GM21367 (cell line): Measurements from ENCODE around the gene CMIP.
"Not testable (repeated sequence)": the region's sequence is repeated elsewhere in the genome, so short reads cannot be mapped to it uniquely, and the experiment has no call there.

Source experiments
- ATAC-seq: cut with Tn5 transposase; IDR thresholded peaks from one replicate; pipeline ENCODE4 v1.9.1; 2021; ENCODE audit not compliant: unreplicated experiment

Gene CMIP

DNA sequence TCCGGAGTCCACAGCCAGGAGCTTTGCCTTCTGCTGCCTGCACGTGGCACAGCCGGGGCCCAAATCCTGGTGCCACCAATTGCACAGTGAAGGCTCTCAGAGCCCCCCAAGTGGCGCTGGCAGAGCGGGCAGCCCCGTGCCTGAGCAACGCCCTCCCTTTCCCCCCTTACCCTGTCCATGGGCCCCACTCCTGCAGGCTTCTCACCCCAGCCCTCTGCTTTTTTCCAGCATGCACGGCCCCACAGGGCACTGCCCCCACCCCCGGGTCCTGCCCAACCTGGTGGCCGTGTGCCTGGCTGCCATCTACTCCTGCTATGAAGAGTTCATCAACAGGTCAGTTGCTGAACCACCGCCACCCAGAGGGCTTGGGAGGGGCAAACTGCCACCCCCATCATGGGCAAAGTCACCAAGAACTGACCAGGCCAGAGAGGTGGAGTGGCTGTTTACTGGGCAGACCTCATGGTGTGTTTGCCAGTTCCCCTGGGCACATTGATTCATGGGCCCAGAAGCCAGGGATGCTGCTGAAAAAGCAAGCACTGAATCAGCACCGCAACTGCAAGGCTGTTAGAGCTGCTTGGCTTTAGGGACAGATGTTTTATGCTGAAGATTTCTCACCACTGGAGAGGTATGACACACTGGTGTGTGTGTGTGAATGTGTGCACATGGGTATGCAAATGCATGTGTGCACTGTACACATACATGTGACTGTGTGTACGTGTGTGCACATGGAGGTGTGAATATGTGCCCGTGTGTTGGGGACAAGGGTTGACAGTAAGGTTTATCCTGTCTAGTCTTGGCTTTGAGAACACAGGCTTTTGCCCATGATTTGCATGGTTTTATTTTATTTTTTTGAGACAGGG, 227.4 kb downstream of the CMIP start:
- no peak for ATAC-seq

DNA sequence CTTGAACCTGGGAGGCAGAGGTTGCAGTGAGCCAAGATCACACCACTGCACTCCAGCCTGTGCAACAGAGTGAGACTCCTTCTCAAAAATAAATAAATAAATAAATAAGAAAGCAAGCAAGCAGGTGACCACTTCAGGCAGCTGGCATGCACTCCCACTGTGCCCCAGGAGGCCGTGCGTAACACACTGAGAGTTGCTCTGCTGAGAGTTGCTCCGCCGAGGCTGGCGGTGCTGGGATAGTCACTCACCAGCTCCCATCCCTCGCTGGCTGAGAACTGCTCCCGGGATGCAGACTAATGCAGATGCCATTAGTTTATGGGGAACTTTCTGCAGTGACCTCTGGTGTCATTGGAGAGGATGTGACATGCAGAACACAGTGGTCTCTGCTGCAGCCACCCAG, 228.8 kb downstream of the CMIP start:
- ATAC-seq: no peak

DNA sequence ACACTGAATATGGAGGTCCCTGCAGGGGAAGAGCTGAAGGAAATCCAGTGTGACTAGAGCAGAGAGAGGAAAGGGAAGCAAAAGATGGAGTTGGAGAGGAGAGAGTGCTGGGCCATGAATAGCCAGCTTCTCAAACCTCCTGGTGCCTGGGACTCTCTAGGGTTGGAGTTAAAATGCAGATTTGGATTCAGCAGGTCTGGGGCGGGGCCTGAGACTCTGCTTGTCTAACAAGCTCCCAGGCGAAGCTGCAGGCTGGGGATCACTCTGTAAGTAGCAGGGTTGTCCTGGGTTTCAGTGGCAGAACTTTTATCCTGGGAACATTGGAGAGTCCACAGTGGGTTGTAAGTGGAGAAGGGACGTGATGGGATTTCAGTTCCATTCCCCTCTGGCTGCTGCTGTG, 231.1 kb downstream of the CMIP start:
- no peak for ATAC-seq

DNA sequence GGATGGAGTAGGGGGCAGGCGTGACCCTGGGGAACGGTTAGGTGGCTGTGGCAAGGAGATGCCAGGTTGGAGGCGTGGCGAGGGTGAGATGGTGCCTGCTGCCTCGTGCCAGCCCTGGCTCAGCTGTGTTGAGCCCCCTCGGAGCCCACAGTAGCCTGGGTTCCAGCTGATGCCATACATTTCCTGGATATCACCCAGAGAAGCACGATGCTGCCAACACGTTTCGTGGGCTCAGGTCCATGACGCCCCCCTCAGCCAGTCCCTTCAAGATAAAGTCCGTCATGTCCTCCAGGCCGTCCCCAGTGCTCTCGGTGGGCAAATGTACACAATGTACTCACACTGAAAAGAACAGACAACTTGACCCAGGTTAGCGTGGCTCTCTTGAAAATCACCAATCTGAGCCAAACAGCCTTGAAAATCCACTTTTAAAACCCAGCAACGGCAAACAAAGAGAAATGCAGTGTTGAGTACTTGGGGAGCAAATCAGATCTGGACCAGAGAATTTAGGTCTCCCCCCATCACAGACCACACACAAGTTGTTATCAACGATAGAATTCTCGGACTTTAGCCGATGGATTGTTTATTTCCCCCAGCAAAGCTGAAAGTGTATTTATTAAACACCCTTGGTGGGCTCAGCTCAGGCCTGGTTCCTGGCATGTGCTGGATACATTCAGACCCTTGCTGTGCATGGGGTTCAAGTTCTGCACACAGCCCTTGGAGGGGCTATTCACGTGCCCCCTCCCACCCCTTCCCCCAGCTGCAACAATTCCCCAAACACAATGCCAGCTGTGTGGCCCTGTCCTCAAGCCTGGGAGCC, 231.7 kb downstream of the CMIP start:
- ATAC-seq: no peak

DNA sequence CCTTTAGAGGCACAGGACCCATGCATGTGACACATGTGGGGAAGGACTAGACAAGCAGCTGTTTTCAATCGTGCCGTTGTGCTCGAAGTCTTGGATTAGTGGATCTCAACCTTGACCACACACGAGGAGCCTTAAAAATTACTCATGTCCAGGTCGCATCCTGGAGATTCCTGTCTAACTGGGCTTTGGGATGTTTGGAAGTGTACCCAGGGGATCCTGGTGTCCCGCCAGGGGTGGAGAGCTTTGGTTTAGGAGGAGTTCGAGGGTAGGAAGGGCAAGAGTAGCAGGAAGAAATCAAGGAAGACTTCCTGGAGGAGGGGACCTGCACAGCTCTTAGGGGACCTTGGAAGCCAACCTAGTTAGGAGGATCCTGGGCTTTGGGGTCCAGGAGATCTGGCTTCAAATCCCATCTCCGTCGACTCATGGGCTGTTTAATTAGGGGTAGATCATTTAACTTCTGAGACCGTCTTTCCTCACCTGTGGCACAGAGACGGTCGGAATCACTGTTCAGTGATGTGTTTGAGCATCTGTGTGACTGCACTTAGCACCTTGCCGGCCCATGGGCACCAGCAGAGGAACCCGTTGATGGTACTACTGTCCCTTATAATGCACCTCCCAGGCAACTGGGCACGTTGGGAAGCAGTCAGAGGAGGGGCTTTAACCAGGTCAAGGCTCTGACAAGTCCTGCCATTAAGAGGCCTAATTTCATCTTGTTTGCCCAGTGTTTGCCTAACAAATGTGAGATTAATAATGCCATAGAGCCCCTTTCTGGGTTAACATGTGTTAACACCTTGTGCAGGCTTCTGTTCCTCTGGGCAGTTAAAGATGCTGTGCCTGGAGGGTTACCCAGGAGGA, 232.5 kb downstream of the CMIP start:
- ATAC-seq: no peak

DNA sequence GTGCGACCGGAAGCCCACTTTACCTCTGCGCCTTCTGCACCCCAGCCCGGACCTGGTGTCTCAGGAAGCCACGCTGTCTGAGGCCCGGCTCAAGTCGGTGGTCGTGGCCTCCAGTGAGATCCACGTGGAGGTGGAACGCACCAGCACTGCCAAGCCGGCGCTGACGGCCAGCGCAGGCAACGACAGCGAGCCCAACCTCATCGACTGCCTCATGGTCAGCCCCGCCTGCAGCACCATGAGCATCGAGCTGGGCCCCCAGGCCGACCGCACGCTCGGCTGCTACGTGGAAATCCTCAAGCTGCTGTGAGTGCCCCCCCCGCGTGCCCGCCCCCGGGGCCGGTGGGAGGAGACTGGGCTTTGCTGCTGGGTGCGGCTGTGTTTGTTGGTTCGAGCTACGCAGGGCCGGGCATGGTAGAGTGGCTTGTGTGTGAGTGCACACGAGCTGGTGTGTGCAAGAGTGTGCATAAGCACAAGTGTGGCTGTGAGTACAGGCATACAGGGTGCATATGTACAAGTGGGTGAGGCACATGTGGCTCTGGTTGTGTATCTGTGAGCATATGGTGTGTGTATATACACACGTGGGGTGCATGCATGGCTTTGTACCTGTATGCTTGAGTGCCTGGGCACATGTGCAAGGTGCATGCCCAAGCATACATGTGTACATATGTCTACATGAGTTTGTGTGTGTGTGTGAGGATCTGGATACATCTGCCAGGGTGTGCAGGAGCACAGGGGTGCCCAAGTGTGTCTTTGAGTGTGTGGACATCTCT, 233.9 kb downstream of the CMIP start:
- ATAC-seq: no peak

DNA sequence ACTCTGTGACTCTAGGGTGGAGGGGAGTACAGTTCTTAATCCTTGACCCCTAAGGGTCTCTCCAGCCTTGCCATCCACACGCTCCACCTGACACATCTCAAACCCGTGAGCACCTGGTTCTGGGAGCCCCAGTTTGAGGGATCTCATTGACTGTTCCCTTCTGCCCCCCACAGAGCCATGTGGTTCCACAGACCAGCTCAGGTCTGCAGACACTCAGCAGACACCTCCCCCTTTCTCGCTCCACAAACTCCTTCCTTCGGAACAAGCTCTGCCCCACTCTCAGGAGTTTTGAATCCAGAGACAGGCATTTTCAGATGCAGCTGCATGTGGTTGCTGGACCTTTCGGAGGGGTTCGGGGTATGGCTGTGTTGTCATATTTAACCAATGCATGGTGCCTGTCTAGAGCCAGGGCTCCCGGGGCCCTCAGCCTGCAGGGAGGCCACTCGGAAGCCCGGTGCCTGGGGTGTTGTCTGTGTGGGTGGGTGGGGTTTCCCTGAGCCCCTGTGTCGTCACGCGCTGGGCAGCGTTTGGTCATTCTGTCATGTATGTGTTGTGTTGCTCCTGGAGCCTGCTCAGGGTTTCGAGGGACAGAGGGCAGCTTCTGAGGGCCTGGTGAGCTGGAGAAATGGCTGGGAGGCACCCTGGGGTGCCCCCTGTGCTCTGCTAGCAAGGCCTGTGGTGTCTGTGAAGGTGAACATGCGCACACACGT, 235.3 kb downstream of the CMIP start:
- no peak for ATAC-seq

DNA sequence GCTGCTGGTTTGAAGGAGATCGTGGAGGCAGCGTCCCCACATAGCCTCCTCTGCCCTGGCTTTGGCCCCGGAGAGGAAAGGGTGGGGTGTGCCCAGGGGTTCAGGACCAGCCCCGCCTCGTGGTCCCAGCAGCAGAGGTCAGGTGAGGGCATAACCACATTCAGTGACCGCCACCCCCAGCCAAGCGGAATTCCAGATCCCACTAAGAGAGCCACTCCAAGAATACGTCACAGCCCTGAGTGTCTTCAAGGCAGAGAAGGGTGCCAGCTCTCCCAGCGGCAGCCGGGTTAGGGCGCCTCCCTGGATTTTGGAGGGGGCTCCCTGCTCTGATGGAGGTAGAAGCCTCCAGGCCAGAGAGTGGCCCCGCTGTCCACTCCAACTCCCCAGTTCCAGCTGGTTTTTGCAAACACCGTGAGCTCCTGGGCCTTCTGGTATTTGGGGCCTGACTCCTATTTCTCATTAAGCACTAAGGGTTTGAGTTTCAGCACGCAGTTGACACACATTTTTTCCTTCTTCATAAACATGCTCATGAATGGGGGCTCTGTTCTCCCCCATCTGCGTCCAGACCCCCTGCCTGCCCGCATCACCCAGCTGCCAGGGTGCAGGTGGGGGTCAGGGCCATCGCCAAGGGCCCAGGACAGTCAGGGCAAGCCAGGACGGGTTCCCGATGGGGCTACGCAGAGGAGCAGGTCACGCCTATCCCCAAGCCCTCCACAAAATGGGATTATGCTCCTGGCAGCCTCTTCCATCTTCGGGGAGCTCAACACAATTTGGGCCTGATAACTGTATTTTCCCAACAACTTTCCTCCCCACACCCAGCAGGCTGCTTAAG, 236.1 kb downstream of the CMIP start:
- ATAC-seq: no peak

DNA sequence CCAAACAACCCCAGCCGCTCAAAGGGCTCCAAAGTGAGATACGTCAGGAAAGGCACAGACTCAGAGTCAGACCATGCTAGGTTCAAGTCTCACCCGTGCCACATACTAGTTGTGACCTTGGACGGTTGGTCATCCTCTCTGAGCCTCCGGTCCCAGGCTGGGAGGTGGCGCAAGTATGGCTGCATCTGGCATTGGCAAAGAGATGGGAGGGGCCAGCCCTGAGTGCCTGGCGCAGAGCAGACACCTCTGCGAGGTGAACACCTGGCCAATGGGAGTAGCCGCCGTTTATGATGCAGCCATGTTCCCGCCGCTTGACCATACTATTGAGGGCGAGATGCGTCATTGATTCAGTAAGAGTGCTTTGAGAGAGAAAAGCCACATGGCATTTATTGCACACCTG, 236.7 kb downstream of the CMIP start:
- no peak for ATAC-seq

DNA sequence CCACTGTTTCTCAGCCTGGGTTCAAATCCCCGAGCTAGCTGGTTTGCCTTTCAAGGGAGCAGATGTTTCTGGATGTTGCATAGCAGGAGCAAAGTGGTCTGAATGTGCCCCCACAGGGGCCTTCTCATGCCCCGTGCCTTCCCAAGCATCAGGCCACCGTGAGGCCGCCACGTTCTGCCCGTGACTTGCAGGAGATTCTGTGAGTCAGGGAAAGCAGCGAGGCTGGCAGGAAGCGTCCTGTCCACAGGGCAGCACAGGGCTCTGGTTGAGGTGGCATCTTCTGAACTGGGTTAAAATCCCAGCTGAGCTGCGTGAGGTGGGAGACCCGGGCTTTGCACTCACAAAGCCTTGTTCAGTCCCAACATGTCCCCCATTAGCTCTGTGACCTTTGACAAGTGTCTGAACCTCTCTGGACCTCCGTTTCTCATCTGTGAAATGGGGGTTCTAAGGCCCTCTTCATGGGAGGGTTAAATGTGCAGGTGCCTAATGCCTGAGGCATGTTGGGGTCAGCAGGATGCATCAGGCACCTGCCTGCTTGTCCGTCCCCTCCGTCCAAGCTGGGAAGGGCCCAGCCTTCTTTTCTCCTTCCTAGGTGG, 239.7 kb downstream of the CMIP start:
- no peak for ATAC-seq

DNA sequence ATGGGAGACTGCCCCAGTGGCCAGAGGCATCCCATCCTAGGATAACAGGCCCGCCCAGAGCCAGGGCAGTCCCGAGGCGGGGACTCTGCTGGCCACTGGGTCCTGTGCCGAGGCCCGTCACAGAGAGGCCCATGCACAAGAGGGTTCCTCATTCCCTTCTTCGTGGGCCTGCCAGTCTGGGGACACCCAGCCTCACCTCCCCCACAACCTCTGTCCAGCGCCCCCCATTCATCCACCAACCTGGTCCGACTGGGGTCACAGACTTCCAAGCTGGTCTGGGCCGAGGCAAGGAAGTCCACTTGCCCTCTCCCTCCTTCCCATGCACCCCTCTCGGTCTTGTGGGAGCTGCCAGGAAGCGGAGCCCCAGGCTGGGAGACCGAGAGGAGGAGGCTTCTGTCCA, 240.3 kb downstream of the CMIP start:
- no peak for ATAC-seq

DNA sequence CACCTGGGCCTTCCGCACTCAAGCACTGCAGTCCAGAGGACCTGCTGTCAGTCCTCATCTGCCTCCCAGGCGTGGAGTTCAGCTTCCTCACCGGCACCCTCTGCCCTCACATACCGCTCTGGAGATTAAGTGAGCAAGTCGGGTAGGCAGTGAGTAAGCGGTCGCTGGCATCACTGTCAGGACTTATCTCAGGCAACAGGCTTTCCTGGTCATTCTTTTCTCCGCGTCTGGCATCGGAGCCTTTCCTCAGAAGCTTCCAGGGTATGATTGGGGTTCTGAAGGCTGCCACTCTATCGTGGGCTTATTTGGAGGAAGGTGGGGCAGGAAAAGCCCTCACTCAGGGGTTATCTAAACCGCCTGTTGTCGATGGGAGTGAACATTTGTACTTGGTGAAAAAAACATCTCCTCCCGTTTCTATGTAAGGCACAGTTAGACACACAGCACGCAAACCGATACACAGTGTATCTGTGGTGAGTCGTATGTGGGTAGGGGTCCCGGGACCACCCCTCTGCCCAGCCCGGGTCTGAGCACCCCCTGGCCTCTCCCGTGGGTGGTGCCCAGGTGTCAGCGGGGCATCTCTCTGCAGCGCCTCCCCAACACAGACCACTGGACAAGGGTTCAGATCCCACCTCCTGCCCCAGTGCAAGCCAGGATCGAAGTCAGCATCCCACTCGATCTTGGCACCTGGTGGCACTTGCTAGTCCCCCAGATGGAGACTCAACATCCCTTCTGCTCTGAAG, 242.0 kb downstream of the CMIP start:
- no peak for ATAC-seq

DNA sequence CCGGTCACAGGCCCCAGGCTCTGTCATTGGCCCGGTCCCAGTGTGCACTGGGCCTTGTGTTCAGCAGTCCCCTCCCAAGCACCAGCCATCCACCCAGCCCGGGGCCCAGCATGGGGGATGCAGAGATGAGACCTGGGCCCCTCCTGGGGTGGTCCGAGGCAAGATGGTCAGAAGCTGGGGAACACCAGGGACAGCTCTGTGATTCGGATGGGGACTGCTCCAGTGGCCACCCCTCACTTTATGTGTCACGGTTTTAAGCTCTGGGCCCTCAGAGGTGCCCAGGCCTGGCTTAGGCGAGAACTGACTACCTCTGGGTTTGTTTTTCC, 242.5 kb downstream of the CMIP start:
- no peak for ATAC-seq

DNA sequence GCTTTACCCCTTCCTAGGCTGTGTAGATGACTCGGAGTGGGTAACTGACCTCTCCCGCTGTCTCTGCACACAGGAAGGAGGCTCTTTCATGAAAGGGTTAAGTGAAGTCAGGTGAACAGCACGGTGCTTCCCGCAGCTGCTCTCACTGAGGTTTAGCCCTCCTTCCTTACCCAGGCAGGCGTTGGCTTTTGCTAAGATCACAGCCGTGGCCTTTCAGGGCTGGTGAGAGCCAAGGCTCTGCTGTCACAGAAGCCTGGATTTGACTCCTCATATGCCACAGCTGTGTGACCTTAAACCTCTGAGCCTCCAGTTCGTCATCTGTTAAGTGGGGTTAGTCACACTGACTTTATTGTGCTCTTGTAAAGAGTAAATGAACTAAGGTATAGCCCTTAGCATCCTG, 243.6 kb downstream of the CMIP start:
- no peak for ATAC-seq

DNA sequence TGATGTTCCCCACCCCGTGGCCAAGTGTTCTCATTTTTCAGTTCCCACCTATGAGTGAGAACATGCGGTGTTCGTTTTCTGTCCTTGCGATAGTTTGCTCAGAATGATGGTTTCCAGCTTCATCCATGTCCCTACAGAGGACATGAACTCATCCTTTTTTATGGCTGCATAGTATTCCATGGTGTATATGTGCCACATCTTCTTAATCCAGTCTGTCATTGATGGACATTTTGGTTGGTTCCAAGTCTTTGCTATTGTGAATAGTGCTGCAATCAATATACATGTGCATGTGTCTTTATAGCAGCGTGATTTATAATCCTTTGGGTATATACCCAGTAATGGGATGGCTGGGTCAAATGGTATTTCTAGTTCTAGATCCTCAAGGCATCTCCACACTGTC, 244.2 kb downstream of the CMIP start:
- not testable (repeated sequence) for ATAC-seq

DNA sequence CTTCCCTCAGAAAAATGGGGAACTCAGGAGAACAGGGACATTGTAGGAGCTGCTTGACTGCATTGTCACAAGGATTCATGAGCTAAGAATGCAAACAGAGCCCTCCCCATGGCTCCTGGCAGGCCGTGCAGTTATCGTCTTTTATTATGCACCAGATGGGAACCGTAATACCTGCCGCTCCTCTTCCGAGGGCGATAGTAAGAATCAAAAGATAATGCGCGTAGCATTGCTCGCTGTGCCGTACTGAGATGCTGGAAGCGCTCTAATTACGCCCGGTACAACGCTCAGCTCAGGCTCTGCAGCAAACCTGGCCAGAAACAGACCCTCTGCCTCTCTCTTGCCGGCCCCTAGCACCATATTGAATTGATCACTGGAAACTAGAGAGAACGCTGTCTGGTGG, 247.4 kb downstream of the CMIP start:
- ATAC-seq: no peak

DNA sequence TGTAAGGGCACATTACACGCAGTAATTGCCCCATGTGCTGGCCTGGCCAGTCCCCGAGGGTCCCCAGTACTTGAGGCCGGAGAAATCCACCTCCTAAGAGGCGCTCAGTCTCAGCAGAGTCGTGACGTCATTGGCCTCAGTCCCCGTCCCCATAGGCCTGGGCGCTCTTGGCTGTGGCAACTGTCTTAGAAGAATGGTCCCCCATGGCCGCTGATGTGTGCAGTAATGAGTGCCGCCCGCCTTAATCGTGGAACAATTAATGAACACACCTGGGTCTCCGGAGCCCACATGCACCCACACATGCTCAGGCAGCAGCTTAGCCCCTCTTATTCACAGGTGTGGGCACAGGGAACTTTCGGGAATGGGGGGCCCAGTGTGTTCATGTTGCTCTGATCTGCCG, 248.0 kb downstream of the CMIP start:
- no peak for ATAC-seq

DNA sequence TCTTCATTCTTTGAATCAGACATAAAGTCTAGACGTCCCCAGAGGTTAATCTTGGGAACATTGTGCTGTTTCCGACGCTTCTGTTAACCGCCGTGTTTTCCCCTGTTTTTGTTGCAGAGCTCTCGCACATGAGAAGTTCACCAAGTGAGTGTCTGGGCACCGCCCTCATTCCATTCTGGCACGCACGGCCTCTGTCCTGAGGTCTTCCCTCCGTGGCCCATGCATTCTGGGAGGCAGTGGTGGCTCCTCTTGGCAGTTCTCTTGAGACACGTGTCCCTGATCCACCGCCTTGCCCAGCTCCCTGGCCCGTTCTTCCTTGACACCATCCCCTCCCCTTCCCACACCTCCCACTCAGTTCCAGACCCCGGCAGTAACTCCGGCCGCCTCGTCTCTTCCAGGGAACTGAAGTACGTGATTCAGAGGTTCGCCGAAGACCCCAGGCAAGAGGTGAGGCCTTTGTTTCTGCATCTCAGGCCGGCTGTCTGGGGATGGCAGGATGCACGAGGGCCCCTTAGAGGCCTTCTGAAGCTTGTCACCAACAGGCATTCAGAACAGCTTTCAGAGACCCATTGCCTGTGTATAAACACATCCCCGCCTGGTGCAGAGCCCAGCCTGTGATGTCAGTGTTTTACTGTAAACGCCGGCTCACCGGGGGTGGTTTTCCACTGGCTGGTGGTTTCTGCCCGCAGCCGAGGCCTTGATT, 248.6 kb downstream of the CMIP start:
- ATAC-seq: no peak
